Brain pericyte (primary cell): ENCODE measurements around the gene FRAT1.

Experiments used
- DNase-seq: peaks from one replicate; pipeline ENCODE4 v3.0.0-alpha.2; 2012; ENCODE audit warnings: low read depth, low spot score

The FRAT1 gene

GRCh38 chr10:97365761-97366351 is 46.8 kb downstream of the FRAT1 start:
- no peak for DNase-seq

GRCh38 chr10:97366572-97366971 is 47.5 kb downstream of the FRAT1 start:
- DNase-seq = no peak

- DNase-seq = no peak
Observed at GRCh38 chr10:97367126-97367649, 48.1 kb downstream of the FRAT1 start.
